ENCODE data around the gene NLRP5.
"Not testable (repeated sequence)": the region's sequence is repeated elsewhere in the genome, so short reads cannot be mapped to it uniquely, and the experiment has no call there.

NLRP5 gene

GRCh38 chr19:55986487-55986886, at the start of gene NLRP5:
Gene NLRP5, plus strand, starts transcription at chr19:55986775.
- no peak for DNase-seq

GRCh38 chr19:55939206-55939605, 47.4 kb upstream of the NLRP5 start:
- DNase-seq, result no peak

- no peak for DNase-seq
These were observed 46.3 kb upstream of the NLRP5 start for GRCh38 chr19:55940306-55940705.

GRCh38 chr19:55947532-55947931, 39.0 kb upstream of the NLRP5 start, which contains the start of gene NLRP8:
Gene NLRP8, plus strand, starts transcription at chr19:55947832.
- DNase-seq, result no peak

GRCh38 chr19:55950566-55950965, 36.0 kb upstream of the NLRP5 start:
- not testable (repeated sequence) for DNase-seq

GRCh38 chr19:55956431-55956830, 30.1 kb upstream of the NLRP5 start:
- DNase-seq, result no peak

GRCh38 chr19:55958356-55958755, 28.2 kb upstream of the NLRP5 start:
- no peak for DNase-seq

GRCh38 chr19:55959996-55960675, 26.4 kb upstream of the NLRP5 start:
- DNase-seq, result no peak

- DNase-seq, result no peak
These were observed 24.4 kb upstream of the NLRP5 start for GRCh38 chr19:55962186-55962585.

- no peak for DNase-seq
These were observed 12.6 kb upstream of the NLRP5 start for GRCh38 chr19:55973982-55974381.

GRCh38 chr19:55980415-55980814, 6.2 kb upstream of the NLRP5 start:
- no peak for DNase-seq

GRCh38 chr19:55985254-55985653, 1.3 kb upstream of the NLRP5 start:
- DNase-seq, result no peak

GRCh38 chr19:55990831-55991230, 4.3 kb downstream of the NLRP5 start:
- DNase-seq, result no peak

GRCh38 chr19:55993492-55993891, 6.9 kb downstream of the NLRP5 start:
- no peak for DNase-seq

GRCh38 chr19:56014765-56015164, 28.2 kb downstream of the NLRP5 start:
- DNase-seq, result no peak

GRCh38 chr19:56015756-56016155, 29.2 kb downstream of the NLRP5 start:
- no peak for DNase-seq

GRCh38 chr19:56019325-56019724, 32.8 kb downstream of the NLRP5 start:
- DNase-seq, result not testable (repeated sequence)

GRCh38 chr19:56020355-56020975, 33.9 kb downstream of the NLRP5 start:
- not testable (repeated sequence) for DNase-seq

- DNase-seq, result no peak
These were observed 40.2 kb downstream of the NLRP5 start for GRCh38 chr19:56026769-56027168.

GRCh38 chr19:56053596-56053995, 67.0 kb downstream of the NLRP5 start:
- no peak for DNase-seq

- peak; percentile 47 to 60 for DNase-seq
These were observed 79.8 kb downstream of the NLRP5 start for GRCh38 chr19:56066152-56067023.

GRCh38 chr19:56069642-56070041, 83.1 kb downstream of the NLRP5 start:
- no peak for DNase-seq

- no peak for DNase-seq
These were observed 84.6 kb downstream of the NLRP5 start for GRCh38 chr19:56071151-56071550.

- DNase-seq, result peak; percentile 12 to 45
These were observed 89.9 kb downstream of the NLRP5 start for GRCh38 chr19:56076498-56076897.
